Breast epithelium (tissue), 4 donors: ENCODE data around the gene ADAM12. TPM values are rescaled to one million over a fixed set of nuclear protein-coding genes. Genes with fewer than 3 reads are reported as not detected.

Experiments used
- DNase-seq, 2 donors: peaks; one replicate each; pipeline ENCODE4 v3.0.0-alpha.2; 2019; ENCODE audit warnings: low spot score in 2 of 2
- H3K27ac ChIP-seq, 2 donors: fragments of 200-600 bp; sonication (generic) in 1 of 2; one replicate each; pipeline ENCODE4 v1.5.1; 2016 to 2019; ENCODE audit warnings: mild to moderate bottlenecking in 1 of 2
- H3K27me3 ChIP-seq, 2 donors: fragments of 200-600 bp; sonication (generic) in 1 of 2; one replicate each; pipeline versions ENCODE4 v1.5.1 to v1.6.0; 2017 to 2019; ENCODE audit warnings: control low read depth in 1 of 2, mild to moderate bottlenecking in 1 of 2
- H3K36me3 ChIP-seq: fragments of 200-600 bp; one replicate; pipeline ENCODE4 v1.5.1; 2019
- H3K4me1 ChIP-seq, 2 donors: fragments of 200-600 bp; sonication (generic); one replicate each; pipeline ENCODE4 v1.5.1; 2016 to 2019; ENCODE audit warnings: control low read depth in 1 of 2
- H3K4me3 ChIP-seq, 3 donors: fragments of 200-600 bp; sonication (generic); 1 replicate in 2 of 3; 2 replicates in 1 of 3; pipeline ENCODE4 v1.5.1; 2016 to 2019; ENCODE audit warnings: mild to moderate bottlenecking in 3 of 3, moderate library complexity in 2 of 3
- H3K9me3 ChIP-seq, 2 donors: fragments of 200-600 bp; sonication (generic) in 1 of 2; one replicate each; pipeline ENCODE4 v1.5.1; 2016 to 2019; ENCODE audit warnings: control low read depth in 1 of 2
- CTCF ChIP-seq, 3 donors: fragments of 450-650 bp; IDR thresholded peaks; one replicate each; pipeline ENCODE4 v1.5.1; 2016 to 2017; ENCODE audit warnings: antibody characterized with exemption in 3 of 3, mild to moderate bottlenecking in 3 of 3, moderate library complexity in 3 of 3
- POLR2A ChIP-seq: fragments of 450-650 bp; IDR thresholded peaks from one replicate; pipeline ENCODE4 v1.6.1; 2016; ENCODE audit warnings: antibody characterized with exemption, mild to moderate bottlenecking, moderate library complexity
- POLR2AphosphoS5 ChIP-seq, 3 donors: sonication (generic); formaldehyde crosslinking; IDR thresholded peaks; one replicate each; pipeline ENCODE4 v1.6.1; 2017; ENCODE audit warnings: antibody characterized with exemption in 3 of 3
- intact Hi-C: fragments of 100-400 bp; cut with DNase I; formaldehyde crosslinking; loops from one replicate; pipeline ENCODE4 v1.15.1; 2023; ENCODE audit warnings: low total_unique reads
- total RNA-seq, 3 donors: library from RNA; depleted of rRNA; stranded (reverse); fragments of >200 nt; gene quantifications; one replicate each; pipeline ENCODE4 v1.1.0, GENCODE V29; 2016

Gene ADAM12
- total RNA-seq, 3 donors from 2014 or later, result 8.6 to 16.4 (median 13.9) TPM

- Histone ChIP-seq H3K9me3 (no peaks in the 10 kb centered on the region), H3K27me3 (no peaks in the 10 kb centered on the region), H3K27ac (no peak overlapping the region), H3K4me3 (no peak overlapping the region), H3K36me3 (no peaks in the 10 kb centered on the region), H3K4me1 (no peaks in the 10 kb centered on the region)
- intact Hi-C loops, result no loop called here
- no peak for DNase-seq
- TF ChIP-seq POLR2AphosphoS5 (IDR thresholded peaks at IDR 0.05) (no peak), CTCF (IDR thresholded peaks at IDR 0.05) (no peak), POLR2A (no peak)
These were observed 230.0 kb downstream of the ADAM12 start for GRCh38 chr10:126158133-126158892.

- Histone ChIP-seq H3K4me3 (no peak overlapping the region), H3K9me3 (no peaks in the 10 kb centered on the region), H3K27ac (peak overlapping the region in 1 of 2 donors; percentile 38), H3K27me3 (no peaks in the 10 kb centered on the region), H3K36me3 (no peaks in the 10 kb centered on the region), H3K4me1 (no peaks in the 10 kb centered on the region)
- TF ChIP-seq CTCF (IDR thresholded peaks at IDR 0.05) (no peak), POLR2AphosphoS5 (IDR thresholded peaks at IDR 0.05) (no peak), POLR2A (no peak)
- no peak for DNase-seq
- intact Hi-C loops, result no loop called here
These were observed 231.1 kb downstream of the ADAM12 start for GRCh38 chr10:126157189-126157588.

DNA sequence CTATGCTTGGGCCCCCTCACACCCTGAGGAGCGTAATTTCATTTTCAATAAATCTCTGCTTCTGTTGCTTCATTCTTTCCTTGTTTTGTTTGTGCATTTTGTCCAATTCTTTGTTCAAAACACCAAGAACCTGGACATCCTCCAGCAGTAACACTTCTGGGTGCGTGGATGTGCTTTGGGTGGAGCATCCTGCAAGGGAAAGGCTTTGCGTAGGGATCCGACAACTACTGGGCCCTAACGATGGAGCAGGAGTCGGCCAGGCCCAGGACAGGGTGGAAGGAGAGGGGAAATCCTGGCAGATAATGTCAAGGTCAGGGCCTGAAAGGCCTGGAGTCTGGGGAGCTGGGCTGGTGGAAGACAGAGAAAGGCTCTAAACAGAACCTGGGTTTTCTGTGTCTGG, 231.8 kb downstream of the ADAM12 start:
- Histone ChIP-seq H3K36me3 (no peaks in the 10 kb centered on the region), H3K27ac (peak overlapping the region in 1 of 2 donors; percentile 38), H3K4me3 (no peak overlapping the region), H3K9me3 (peaks cover 0 to 1% of the 10 kb centered on the region in 2 donors), H3K4me1 (no peaks in the 10 kb centered on the region), H3K27me3 (no peaks in the 10 kb centered on the region)
- DNase-seq, result no peak
- intact Hi-C loops, result no loop called here
- TF ChIP-seq POLR2A (no peak), CTCF (IDR thresholded peaks at IDR 0.05) (no peak), POLR2AphosphoS5 (IDR thresholded peaks at IDR 0.05) (no peak)

DNA sequence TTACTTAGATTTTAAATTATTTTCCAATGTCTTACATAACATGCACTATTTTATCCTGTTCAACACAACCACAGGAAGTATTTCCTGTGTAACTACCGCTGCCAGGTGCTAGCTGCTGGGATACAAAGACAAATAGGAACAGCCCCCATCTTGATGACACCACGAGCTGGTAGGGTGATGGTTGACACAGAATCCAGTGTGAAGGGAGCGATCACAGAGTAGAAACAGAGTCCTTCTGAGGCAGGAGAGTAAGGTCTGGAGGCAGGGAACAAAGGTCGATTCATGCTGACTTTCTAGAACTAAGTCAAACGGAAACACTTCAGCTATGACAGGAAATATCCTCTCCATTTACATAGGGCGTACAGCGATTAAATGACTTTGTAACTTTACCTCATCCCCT, 232.3 kb downstream of the ADAM12 start:
- no peak overlapping the region for H3K4me3 ChIP-seq
- no peaks in the 10 kb centered on the region for H3K27me3 ChIP-seq
- H3K9me3 ChIP-seq, result peaks cover 2 to 6% of the 10 kb centered on the region in 2 donors
- no peak for TF ChIP-seq CTCF (IDR thresholded peaks at IDR 0.05)
- no peak for TF ChIP-seq POLR2AphosphoS5 (IDR thresholded peaks at IDR 0.05)
- no peak for TF ChIP-seq POLR2A
- DNase-seq, result no peak
- no peaks in the 10 kb centered on the region for H3K4me1 ChIP-seq
- intact Hi-C loops, result no loop called here
- H3K27ac ChIP-seq, result no peak overlapping the region
- no peaks in the 10 kb centered on the region for H3K36me3 ChIP-seq

DNA sequence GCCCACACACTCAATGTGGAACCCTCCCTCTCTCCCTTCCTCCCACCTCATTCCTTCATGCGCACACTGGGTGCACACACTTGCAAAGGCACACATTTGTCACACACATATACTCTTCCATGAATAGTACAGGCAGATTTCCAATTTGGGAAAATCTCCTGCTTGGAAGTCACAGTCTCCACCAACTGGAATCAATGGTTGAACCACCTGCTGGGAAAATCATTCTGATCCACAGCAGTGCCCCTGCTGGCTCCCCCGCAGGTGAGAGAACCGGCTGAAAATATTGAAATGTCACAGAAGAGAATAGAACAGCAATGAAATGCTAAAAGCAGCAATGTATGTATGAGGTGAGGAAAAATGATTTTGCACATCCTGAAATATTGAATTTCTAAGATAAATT, 232.7 kb downstream of the ADAM12 start:
- Histone ChIP-seq H3K9me3 (peaks cover 4 to 11% of the 10 kb centered on the region in 2 donors), H3K36me3 (no peaks in the 10 kb centered on the region), H3K4me3 (no peak overlapping the region), H3K27ac (no peak overlapping the region), H3K27me3 (no peaks in the 10 kb centered on the region), H3K4me1 (no peaks in the 10 kb centered on the region)
- TF ChIP-seq CTCF (IDR thresholded peaks at IDR 0.05), result no peak
- no peak for DNase-seq
- intact Hi-C loops, result no loop called here
